GM19238 (cell line): ENCODE measurements around the gene SEZ6L.
A peak's percentile ranks its signal among the peaks of the same experiment; 100 is the strongest.

ENCODE experiments used
- DNase-seq: peaks from one replicate; pipeline ENCODE4 v3.0.0; 2011; ENCODE audit warnings: low spot score; ENCODE audit not compliant: insufficient read length

Gene SEZ6L

DNA sequence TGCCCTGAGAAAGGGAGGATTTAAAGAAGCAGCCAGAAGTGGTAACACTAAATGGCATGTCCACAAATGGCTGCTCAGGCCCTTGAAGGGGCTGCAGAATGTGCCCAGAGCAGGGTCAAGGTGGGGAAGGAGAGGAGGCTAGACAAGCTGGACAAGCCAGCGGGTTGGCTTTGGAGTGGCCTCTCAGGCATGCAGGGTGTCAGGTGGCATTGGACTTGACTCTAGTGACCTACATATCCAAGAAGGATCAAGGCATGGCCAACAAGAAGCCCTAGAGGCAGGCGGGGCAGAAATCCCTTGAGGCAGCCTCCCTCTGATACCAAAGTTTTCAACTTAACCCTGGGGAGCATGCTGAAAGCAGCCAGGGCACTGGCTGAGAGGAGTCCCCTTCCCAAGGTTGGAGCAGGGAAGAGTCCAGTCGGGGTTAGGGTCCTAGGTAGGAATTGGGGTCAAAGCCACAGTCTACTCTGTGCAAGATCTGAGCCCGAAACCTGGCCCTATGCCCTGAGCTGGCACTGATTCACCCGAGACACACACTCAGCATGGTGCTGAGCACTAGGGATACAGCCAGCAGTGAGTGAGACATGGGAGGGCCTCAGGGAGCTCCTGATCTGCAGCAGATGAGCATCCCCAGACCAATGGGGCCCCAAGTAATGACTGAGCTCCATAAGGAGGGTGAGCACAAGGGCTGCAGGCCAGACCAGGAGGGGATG lies 164.0 kb downstream of the SEZ6L start:
- no peak for DNase-seq

DNA sequence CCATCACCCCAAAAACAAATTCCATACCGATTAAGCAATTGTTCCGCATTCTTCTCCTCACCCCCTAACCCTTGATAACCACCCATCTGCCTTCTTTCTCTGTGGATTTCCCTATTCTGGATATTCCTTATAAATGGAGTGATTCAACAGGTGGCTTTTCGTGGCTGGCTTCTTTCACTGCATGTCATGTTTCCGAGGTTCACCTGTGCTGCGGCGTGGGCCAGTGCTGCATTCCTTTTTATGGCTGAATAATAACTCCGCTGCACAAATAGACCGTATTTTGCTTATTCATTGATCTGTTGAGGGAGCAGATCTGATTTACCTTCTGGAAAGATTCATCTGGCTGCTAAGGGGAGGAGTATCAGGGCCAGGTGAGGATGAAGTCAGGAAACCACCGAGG lies 165.0 kb downstream of the SEZ6L start:
- DNase-seq: no peak

DNA sequence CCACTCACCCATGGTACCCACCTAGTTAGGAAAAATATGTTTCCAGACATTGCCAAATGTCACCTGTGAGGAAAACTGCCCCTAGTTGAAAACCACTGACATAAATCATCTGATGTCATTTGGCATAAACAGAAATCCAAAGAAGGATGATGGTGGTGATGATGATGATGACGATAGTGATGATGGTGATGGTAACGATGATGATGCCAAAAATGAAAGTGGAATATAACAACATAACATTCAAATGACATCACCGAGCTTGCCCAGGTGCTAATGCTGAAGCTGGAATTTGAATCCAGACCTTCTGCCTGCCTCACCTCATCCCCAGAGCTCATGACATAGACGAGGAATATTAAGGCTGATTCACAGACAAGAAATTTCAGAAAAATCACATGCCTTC lies 167.5 kb downstream of the SEZ6L start:
- DNase-seq: no peak

DNA sequence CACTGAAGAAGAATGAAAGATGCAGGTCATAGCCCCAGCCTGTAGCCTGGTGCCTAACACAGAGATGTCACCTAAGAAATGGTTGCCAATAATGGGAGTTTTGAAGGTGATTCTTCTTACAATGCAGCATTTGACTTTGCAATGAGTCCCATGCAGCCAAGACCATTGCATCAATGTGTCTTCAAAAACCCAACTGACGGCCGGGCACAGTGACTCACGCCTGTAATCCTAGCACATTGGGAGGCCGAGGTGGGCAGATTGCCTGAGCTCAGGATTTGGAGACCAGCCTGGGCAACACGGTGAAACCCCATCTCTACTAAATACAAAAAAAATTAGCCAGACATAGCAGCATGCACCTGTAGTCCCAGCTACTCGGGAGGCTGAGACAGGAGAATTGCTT lies 170.5 kb downstream of the SEZ6L start:
- no peak for DNase-seq

GRCh38 chr22:26342745-26343410 lies 173.6 kb downstream of the SEZ6L start:
- no peak for DNase-seq

DNA sequence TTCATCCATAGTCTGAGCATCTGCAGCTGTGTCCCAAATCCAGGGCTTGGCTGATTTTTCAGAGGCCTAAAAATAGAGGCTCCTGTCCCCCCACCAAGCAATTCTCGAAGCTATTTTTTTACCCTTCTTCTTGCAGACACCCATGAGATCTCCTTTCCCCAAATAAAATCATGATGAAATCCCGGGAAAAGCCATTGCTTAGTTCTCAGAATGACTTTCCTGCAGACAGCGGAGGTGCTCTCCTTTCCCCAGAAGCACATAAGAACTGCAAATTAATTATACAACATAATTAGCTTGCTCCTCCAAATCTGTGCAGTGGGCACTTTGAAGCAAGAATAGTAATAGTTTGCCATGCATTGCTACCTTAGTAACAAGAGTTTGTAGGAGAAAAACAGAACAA lies 176.2 kb downstream of the SEZ6L start:
- DNase-seq: no peak

- DNase-seq: no peak
Observed at GRCh38 chr22:26348810-26349526, 179.7 kb downstream of the SEZ6L start.

GRCh38 chr22:26354707-26355106 lies 185.4 kb downstream of the SEZ6L start:
- no peak for DNase-seq

DNA sequence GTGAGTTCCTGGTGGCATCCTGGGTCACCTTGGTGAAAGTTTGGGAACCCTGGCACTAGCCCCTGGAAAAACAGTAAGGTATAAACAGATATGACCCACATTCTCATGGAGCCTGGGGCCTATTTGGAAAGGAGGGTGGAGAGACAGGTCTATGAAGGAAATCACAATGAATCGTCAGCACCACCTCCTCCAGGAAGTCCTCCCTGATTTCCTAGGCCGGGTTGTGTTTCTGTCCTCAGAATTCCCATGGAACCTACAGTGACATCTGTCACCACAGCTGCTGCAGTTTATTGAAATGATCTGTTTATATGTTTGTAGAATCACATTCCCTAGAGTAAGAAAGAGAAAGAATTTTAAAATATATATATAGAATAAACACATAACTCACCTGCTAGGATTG lies 188.0 kb downstream of the SEZ6L start:
- no peak for DNase-seq

GRCh38 chr22:26357813-26358212 lies 188.6 kb downstream of the SEZ6L start:
- DNase-seq: no peak

DNA sequence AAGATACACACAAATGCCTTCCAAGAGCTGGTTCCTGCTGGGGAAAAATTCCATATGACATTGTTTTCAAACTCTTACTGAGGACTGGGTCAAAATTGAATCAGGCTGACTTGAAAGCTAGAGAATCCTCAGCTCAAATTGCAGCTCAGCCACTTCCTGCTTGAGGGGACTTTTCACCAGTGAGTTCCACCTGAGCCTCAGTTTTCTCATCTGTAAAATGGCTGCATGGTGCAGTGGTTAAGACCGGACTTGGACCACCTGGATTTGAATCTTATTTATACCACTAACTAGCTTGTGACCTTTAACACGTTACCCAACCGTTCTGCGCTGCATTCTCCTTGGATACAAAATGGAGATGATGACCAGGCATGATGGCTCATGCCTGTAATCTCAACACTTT lies 189.9 kb downstream of the SEZ6L start:
- DNase-seq: no peak

- peak; percentile 24 for DNase-seq
Observed at GRCh38 chr22:26360169-26360885, 191.1 kb downstream of the SEZ6L start.

DNA sequence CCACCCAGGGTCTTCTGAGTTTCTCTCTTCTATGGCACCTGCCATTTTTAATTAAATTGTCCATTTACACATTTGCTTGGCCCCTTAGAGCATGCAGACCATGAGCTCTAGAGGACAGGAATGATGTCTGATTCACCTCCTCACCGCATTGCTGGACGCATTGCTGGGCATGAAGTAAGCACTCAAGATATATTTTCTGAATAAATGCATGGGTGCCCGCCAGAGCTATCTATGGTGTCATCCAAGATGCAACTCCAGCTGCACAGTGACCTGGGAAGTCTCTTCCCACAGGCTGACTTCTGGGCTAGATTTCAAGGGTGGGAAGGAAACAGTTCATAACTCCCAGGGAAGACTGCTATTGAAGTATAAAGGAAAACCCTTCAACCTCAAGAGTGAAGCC lies 193.2 kb downstream of the SEZ6L start:
- DNase-seq: no peak

GRCh38 chr22:26364066-26365015 lies 195.1 kb downstream of the SEZ6L start:
- peak; percentile 19 for DNase-seq

- peak; percentile 32 for DNase-seq
Observed at GRCh38 chr22:26367402-26368245, 198.4 kb downstream of the SEZ6L start.

GRCh38 chr22:26372890-26373289 lies 203.6 kb downstream of the SEZ6L start:
- no peak for DNase-seq

GRCh38 chr22:26374391-26375026 lies 205.2 kb downstream of the SEZ6L start:
- no peak for DNase-seq

- DNase-seq: no peak
Observed at GRCh38 chr22:26377170-26377830, 208.0 kb downstream of the SEZ6L start.
